COR-L47 (cell line): ENCODE measurements around the gene ANP32E.

Experiments
- DNase-seq: peaks from one replicate; lab custom pipeline; 2025; lab: John Stamatoyannopoulos, UW

Gene ANP32E

GRCh38 chr1:150235852-150236613, at the start of gene ANP32E:
ANP32E (minus strand) TSS chr1:150236112; CDS start chr1:150235786, 326 bp downstream.
- DNase-seq, result peak; percentile 99

- no peak for DNase-seq
These were observed 47.3 kb upstream of the ANP32E start for GRCh38 chr1:150283260-150283659.

GRCh38 chr1:150282558-150282958, 46.6 kb upstream of the ANP32E start:
- DNase-seq, result peak; percentile 61

- peak; percentile 99 for DNase-seq
These were observed 46.0 kb upstream of the ANP32E start, which contains the start of gene CIART for GRCh38 chr1:150281758-150282557. CIART (plus strand) TSS chr1:150282554; CDS start chr1:150283268, 714 bp downstream.

- peak; percentile 67 for DNase-seq
These were observed 45.4 kb upstream of the ANP32E start for GRCh38 chr1:150281221-150281757.

GRCh38 chr1:150280138-150280707, 44.3 kb upstream of the ANP32E start:
- no peak for DNase-seq

- no peak for DNase-seq
These were observed 37.4 kb upstream of the ANP32E start for GRCh38 chr1:150273311-150273710.

GRCh38 chr1:150271291-150271959, 35.5 kb upstream of the ANP32E start:
- no peak for DNase-seq

GRCh38 chr1:150269451-150269850, 33.5 kb upstream of the ANP32E start:
- no peak for DNase-seq

- peak; percentile 95 for DNase-seq
These were observed 32.9 kb upstream of the ANP32E start, which contains the start of gene APH1A for GRCh38 chr1:150268705-150269403. APH1A (minus strand) TSS chr1:150269016; CDS start chr1:150268810, 206 bp downstream.

- DNase-seq, result no peak
These were observed 32.4 kb upstream of the ANP32E start for GRCh38 chr1:150268340-150268704.

GRCh38 chr1:150267896-150268295, 32.0 kb upstream of the ANP32E start:
- DNase-seq, result no peak

- DNase-seq, result no peak
These were observed 27.6 kb upstream of the ANP32E start for GRCh38 chr1:150263549-150263948.

- no peak for DNase-seq
These were observed 26.7 kb upstream of the ANP32E start for GRCh38 chr1:150262388-150263320.

- no peak for DNase-seq
These were observed 25.5 kb upstream of the ANP32E start for GRCh38 chr1:150261367-150261766.

- DNase-seq, result peak; percentile 21
These were observed 24.1 kb upstream of the ANP32E start for GRCh38 chr1:150259758-150260669.

- no peak for DNase-seq
These were observed 23.3 kb upstream of the ANP32E start for GRCh38 chr1:150259217-150259616.

GRCh38 chr1:150257624-150258585, 22.0 kb upstream of the ANP32E start, which contains the start of gene CA14:
CA14 (plus strand) TSS chr1:150257774; CDS start chr1:150258129, 355 bp downstream.
- no peak for DNase-seq
